Measurements from ENCODE around the gene TLCD1. TPM values are rescaled to one million over a fixed set of nuclear protein-coding genes. Genes with fewer than 3 reads are reported as not detected.

Gene TLCD1
- total and polyA plus RNA-seq, 2 of the 8 experiments (the other 6 are each of a cell fraction or from before 2014, with no cell fraction given): 40.7 to 128 TPM

DNA sequence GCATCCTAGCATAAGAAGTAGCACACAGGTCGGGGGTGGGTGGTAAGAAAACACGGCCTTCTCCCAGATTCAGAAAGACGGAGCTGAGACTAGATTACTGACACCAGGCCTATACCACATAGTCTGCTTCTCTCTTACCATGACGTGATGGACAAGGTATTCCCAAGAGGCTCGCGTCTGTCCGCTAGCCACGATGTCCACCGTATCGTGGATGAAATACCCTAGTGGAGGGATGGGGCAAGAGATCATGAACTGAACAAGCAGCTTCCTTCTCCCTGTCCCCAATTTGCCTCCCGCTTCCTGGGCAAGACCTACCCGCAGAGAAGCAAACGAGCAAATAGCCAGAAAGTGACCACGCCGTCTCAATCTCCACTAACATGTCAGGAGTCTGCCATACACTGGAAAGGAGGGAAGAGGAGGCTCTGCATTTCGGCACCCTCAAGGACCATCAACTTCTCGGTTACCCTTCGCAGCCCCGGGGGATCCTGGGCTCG, 820 bp downstream of the TLCD1 start:
- H3K23ac ChIP-seq (ENCODE audit: insufficient read length): no peak overlapping the region
- peak overlapping the region; percentile 85 to 95 for H3K4me2 ChIP-seq (ENCODE audit: insufficient read depth in 1 of 2, low read depth in 2 of 2, low read length in 2 of 2)
- peak overlapping the region; percentile 99 for H4K91ac ChIP-seq (replicated peaks; ENCODE audit: insufficient read length, low read length)
- peaks cover 3 to 36% of the 10 kb centered on the region in 2 experiments; a peak in 3 of 4 replicates for H3K79me2 ChIP-seq (ENCODE audit: control insufficient read depth in 1 of 2, insufficient read depth in 2 of 2, low read length in 2 of 2)
- no peak overlapping the region for H2BK120ac ChIP-seq (replicated peaks; ENCODE audit: low read depth, low read length)
- H3K18ac ChIP-seq (ENCODE audit: extremely low read depth, low read length): peak overlapping the region; percentile 98
- no peak overlapping the region for H2BK15ac ChIP-seq (ENCODE audit: low read length)
- DNase-seq (ENCODE audit: low read depth in 1 of 2, low spot score in 2 of 2): no peak
- no peak overlapping the region for H4K8ac ChIP-seq (ENCODE audit: extremely low read depth, insufficient read depth, low read length)
- ChIA-PET CTCF (ENCODE audit: partially characterized antibody) (interaction anchor here (0.9 to 16.9 kb wide), 10 partner anchors 9 to 228 kb away, joined by 3 to 316 read pairs (median 4); partner anchors contain the start of genes DHRS13 and TRAF4), POLR2A (ENCODE audit: partially characterized antibody) (interaction anchor here (0.7 to 17.6 kb wide), 38 partner anchors 8 to 344 kb away, joined by 3 to 813 read pairs (median 4); partner anchors contain the start of genes ALDOC, BLTP2, DHRS13 and FAM222B)
- peaks cover 6 to 19% of the 10 kb centered on the region in 2 experiments for H4K20me1 ChIP-seq (replicated peaks in 1 of 2; ENCODE audit: control insufficient read depth in 1 of 2, insufficient read depth in 2 of 2, low read length in 2 of 2)
- peak overlapping the region; percentile 89 for H3K27ac ChIP-seq (ENCODE audit: low read depth, low read length)
- peak overlapping the region; percentile 67; the same call in 1 of the 2 replicates for H2AK5ac ChIP-seq (ENCODE audit: low read depth, low read length)
- H3K14ac ChIP-seq (ENCODE audit: insufficient read length): no peak overlapping the region
- 6% methylated on average over 20 of the region's 20 CpGs; no CpG with 5 or more reads in 1 of the 2 experiments for WGBS, 2 experiments (ENCODE audit: extremely low coverage in 1 of 2, insufficient coverage in 1 of 2, insufficient read length in 1 of 2, insufficient replicate concordance in 2 of 2, low coverage in 1 of 2, low lambda C conversion rate in 2 of 2, missing lambda C conversion rate in 1 of 2)
- no peaks in the 10 kb centered on the region for H3K9me3 ChIP-seq (ENCODE audit: insufficient read depth in 2 of 2, low read depth in 1 of 2, low read length in 1 of 2)
- H3K4ac ChIP-seq (replicated peaks; ENCODE audit: insufficient read length, low read depth, low read length): peak overlapping the region; percentile 11
- H3K27me3 ChIP-seq (replicated peaks in 1 of 4; ENCODE audit: control insufficient read depth in 3 of 4, extremely low read depth in 1 of 4, insufficient read depth in 3 of 4, low read length in 3 of 4): no peaks in the 10 kb centered on the region
- peak overlapping the region; percentile 1 for H4K5ac ChIP-seq (ENCODE audit: insufficient read length, low read depth, low read length)
- H3K36me3 ChIP-seq (ENCODE audit: control insufficient read depth in 2 of 4, insufficient read depth in 4 of 4, low read length in 3 of 4): peaks cover 19 to 49% (median 36%) of the 10 kb centered on the region in 4 experiments
- peak overlapping the region; percentile 66; the same call in 1 of the 2 replicates for H2BK20ac ChIP-seq (ENCODE audit: low read length)
- H2AFZ ChIP-seq (ENCODE audit: low read length): no peak overlapping the region
- H3K4me1 ChIP-seq (replicated peaks in 1 of 4; ENCODE audit: control insufficient read depth in 3 of 4, insufficient read depth in 4 of 4, low read length in 3 of 4): peaks cover 0 to 15% (median 6%) of the 10 kb centered on the region in 4 experiments; a peak in 6 of 7 replicates
- no peaks in the 10 kb centered on the region; the same call in 1 of the 2 replicates for H3K79me1 ChIP-seq (ENCODE audit: low read depth, low read length)
- H2BK5ac ChIP-seq (ENCODE audit: low read depth, low read length): peak overlapping the region; percentile 93
- no peak overlapping the region for H2BK12ac ChIP-seq (ENCODE audit: low read depth, low read length)
- peak overlapping the region; percentile 63 to 93 (median 84) for H3K9ac ChIP-seq (replicated peaks in 1 of 4; ENCODE audit: extremely low read depth in 1 of 4, low read depth in 3 of 4, low read length in 3 of 4)
- peaks cover 20% of the 10 kb centered on the region for H3K23me2 ChIP-seq (ENCODE audit: low read depth, low read length)
- H3K4me3 ChIP-seq (ENCODE audit: extremely low read depth in 1 of 4, insufficient read depth in 2 of 4, low read depth in 3 of 4, low read length in 4 of 4): peak overlapping the region; percentile 57 to 81 (median 72)
- peak overlapping the region; percentile 11 for H3K56ac ChIP-seq (replicated peaks; ENCODE audit: insufficient read length, low read depth, low read length)
- no peak for FAIRE-seq
- peak in 1 of 3 experiments; percentile 9; a peak in 1 of 4 replicates for TF ChIP-seq CTCF (IDR thresholded peaks at IDR 0.05; ENCODE audit: control extremely low read depth in 1 of 3, insufficient read depth in 1 of 3, low read depth in 1 of 3, low read length in 3 of 3)
- TF ChIP-seq USF2 (IDR thresholded peaks at IDR 0.05; ENCODE audit: low read length): peak; percentile 6; the same call in 1 of the 2 replicates
- TF ChIP-seq ASH2L (IDR thresholded peaks at IDR 0.05; ENCODE audit: low read length): peak; percentile 48
- no peak for TF ChIP-seq SIN3A (conservative IDR thresholded peaks at IDR 0.05 in 1 of 2, IDR thresholded peaks at IDR 0.05 in 1 of 2; ENCODE audit: low read depth in 1 of 2, low read length in 2 of 2)
- peak; percentile 93; the same call in 1 of the 2 replicates for TF ChIP-seq POLR2AphosphoS5 (IDR thresholded peaks at IDR 0.05; ENCODE audit: low read depth, low read length)
- TF ChIP-seq POLR2A (IDR thresholded peaks at IDR 0.05; ENCODE audit: control extremely low read depth in 1 of 2, low read depth in 2 of 2, low read length in 2 of 2): peak; percentile 78 to 85
